Activated naive CD8-positive, alpha-beta T cell treated with anti-CD3 and anti-CD28 coated beads, Interleukin-2, amount 50 U/mL, for 24 hours (primary cell): Measurements from ENCODE around the gene PTCRA.
A peak's percentile ranks its signal among the peaks of the same experiment; 100 is the strongest.
"Not testable (repeated sequence)": the region's sequence is repeated elsewhere in the genome, so short reads cannot be mapped to it uniquely, and the experiment has no call there.

Source experiments
- ATAC-seq: fragments of 150-1000 bp; cut with Tn5 transposase; one replicate; pipeline ENCODE4 v1.10.0; 2021
- DNase-seq: peaks from one replicate; pipeline ENCODE4 v3.0.0; 2021
- H3K27ac Mint-ChIP-seq: one replicate; pipeline ENCODE4 v1.8.0; 2021; ENCODE audit warnings: mild to moderate bottlenecking, mixed read lengths
- H3K27me3 Mint-ChIP-seq: one replicate; pipeline ENCODE4 v1.8.0; 2021; ENCODE audit warnings: mixed read lengths
- H3K36me3 Mint-ChIP-seq: one replicate; pipeline ENCODE4 v1.8.0; 2021; ENCODE audit warnings: low read depth, mixed read lengths
- H3K4me1 Mint-ChIP-seq: one replicate; pipeline ENCODE4 v1.8.0; 2021; ENCODE audit warnings: mixed read lengths
- H3K4me3 Mint-ChIP-seq: one replicate; pipeline ENCODE4 v1.8.0; 2021; ENCODE audit warnings: mild to moderate bottlenecking, moderate library complexity, mixed read lengths
- H3K9me3 Mint-ChIP-seq: one replicate; pipeline ENCODE4 v1.8.0; 2021; ENCODE audit warnings: mixed read lengths

PTCRA gene

DNA sequence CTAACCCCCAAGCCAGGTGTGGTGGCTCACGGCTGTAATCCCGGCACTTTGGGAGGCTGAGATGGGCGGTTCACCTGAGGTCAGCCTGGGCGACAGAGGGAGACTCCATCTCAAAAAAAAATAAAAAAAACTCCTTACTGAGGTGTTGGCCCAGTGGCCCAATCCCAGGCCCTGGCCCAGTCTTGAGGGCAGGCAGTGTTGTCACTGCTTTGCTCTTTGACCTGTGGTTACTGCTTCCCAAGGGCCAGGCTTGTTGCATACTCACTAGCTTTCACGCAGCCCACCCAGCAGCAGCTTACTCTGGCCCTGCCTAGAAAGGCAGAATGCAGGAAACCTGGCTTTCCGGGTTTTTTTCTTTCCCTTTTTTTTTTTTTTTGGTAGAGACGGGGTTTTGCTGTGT, 26.6 kb downstream of the PTCRA start:
- H3K36me3 Mint-ChIP-seq, result peaks cover 39% of the 10 kb centered on the region
- H3K27me3 Mint-ChIP-seq, result no peaks in the 10 kb centered on the region
- H3K4me1 Mint-ChIP-seq, result peaks cover 5% of the 10 kb centered on the region
- DNase-seq (no peak), ATAC-seq (no peak)
- H3K9me3 Mint-ChIP-seq, result no peaks in the 10 kb centered on the region
- no peak overlapping the region for H3K27ac Mint-ChIP-seq
- no peak overlapping the region for H3K4me3 Mint-ChIP-seq

DNA sequence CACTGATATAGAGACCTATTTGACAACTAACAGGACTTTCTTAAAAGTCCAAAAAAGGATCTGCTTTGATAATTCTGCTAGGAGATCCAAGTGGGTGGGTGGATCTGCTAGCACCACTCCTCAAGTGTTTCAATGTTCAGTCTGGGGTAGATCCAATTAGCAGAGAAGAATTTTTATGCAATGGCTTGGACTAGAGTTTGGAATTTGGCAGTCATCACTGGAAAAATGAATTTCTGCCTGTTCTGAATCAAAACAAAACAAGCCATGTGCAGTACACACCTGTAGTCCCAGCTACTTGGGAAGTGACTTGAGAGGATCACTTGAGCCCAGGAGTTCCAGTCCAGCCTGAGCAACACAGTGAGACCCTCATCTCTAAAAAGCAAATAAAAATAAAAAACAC, 32.1 kb downstream of the PTCRA start:
- no peak overlapping the region for H3K27ac Mint-ChIP-seq
- no peak overlapping the region for H3K4me3 Mint-ChIP-seq
- H3K27me3 Mint-ChIP-seq, result no peaks in the 10 kb centered on the region
- ATAC-seq (no peak), DNase-seq (no peak)
- H3K36me3 Mint-ChIP-seq, result peaks cover 25% of the 10 kb centered on the region
- H3K9me3 Mint-ChIP-seq, result no peaks in the 10 kb centered on the region
- H3K4me1 Mint-ChIP-seq, result no peaks in the 10 kb centered on the region

DNA sequence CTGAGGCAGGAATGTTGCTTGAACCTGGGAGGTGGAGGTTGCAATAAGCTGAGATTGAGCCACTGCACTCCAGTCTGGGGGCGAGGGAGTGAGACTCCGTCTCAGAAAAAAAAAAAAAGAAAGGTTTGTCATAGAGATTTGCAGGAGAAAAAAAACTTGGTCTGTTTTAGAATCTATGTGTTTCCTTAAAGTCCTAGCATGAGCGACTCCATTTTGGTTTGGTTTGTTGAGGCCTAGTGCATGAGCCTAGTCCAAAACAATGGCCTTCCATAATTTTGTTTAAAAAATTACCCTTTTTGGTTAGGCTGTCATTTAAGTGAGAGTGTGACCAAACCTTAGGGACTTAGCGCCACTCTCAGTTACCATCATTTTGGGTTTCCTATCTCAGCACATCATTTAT, 36.5 kb downstream of the PTCRA start:
- peaks cover 2% of the 10 kb centered on the region for H3K36me3 Mint-ChIP-seq
- H3K27me3 Mint-ChIP-seq, result no peaks in the 10 kb centered on the region
- no peak overlapping the region for H3K27ac Mint-ChIP-seq
- H3K4me3 Mint-ChIP-seq, result no peak overlapping the region
- ATAC-seq (no peak), DNase-seq (no peak)
- no peaks in the 10 kb centered on the region for H3K4me1 Mint-ChIP-seq
- no peaks in the 10 kb centered on the region for H3K9me3 Mint-ChIP-seq

DNA sequence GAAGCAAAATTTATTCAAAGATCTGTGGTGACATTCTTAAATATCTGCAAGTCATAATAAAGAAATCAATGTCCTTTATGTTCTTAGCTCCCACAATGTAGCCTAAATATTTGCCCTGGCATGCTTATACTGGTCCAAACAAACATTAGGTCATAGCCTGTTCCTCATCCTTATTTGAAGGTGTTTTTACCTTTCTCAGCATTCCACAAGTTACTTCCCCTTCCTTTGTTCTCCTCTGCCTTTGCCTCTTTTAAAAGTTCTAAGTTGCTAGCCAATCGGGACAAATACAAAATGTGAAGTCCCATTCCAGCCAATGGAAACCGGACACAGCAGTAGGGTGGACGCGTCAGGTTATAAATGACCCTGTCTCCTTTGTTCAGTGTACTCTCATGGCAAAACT, 38.6 kb downstream of the PTCRA start:
- not testable (repeated sequence) for H3K36me3 Mint-ChIP-seq, DNase-seq, H3K27ac Mint-ChIP-seq, H3K4me3 Mint-ChIP-seq, H3K4me1 Mint-ChIP-seq, ATAC-seq, H3K27me3 Mint-ChIP-seq, H3K9me3 Mint-ChIP-seq

DNA sequence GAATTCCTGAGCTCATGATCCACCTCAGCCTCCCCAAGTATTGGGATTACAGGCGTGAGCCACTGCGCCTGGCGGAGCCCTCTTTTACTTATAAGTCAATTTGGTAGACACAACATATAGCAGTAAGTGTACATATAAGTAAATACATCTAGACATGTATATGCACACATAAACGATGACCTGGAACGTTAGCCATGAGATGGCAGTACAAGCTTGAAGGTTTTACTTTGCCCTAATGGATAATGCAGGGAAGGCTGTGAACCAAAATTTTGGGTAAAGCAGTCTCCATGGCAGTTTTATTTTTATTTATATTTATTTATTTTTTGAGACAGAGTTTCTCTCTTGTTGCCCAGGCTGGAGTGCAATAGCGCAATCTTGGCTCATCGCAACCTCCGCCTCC, 42.3 kb downstream of the PTCRA start:
- peaks cover 1% of the 10 kb centered on the region for H3K27me3 Mint-ChIP-seq
- H3K4me3 Mint-ChIP-seq, result no peak overlapping the region
- no peaks in the 10 kb centered on the region for H3K9me3 Mint-ChIP-seq
- ATAC-seq, result no peak
- H3K36me3 Mint-ChIP-seq, result peaks cover 1% of the 10 kb centered on the region
- peaks cover 12% of the 10 kb centered on the region for H3K4me1 Mint-ChIP-seq
- no peak overlapping the region for H3K27ac Mint-ChIP-seq
- DNase-seq, result no peak

DNA sequence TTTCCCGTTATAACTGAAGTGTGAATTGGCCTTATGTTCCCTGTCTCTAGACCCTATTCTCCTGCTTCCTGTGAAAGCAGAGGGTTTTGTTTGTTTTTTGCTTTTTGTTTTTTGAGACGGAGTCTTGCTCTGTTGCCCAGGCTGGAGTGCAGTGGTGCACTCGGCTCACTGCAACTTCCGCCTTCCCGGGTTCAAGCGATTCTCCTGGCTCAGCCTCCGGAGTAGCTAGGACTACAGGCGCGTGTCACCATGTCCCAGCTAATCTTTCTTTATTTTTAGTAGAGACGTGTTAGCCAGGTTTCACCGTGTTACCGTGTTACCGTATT, 44.0 kb downstream of the PTCRA start:
- no peak overlapping the region for H3K27ac Mint-ChIP-seq
- ATAC-seq (no peak), DNase-seq (no peak)
- H3K27me3 Mint-ChIP-seq, result peaks cover 1% of the 10 kb centered on the region
- H3K4me3 Mint-ChIP-seq, result peak overlapping the region; percentile 48
- no peaks in the 10 kb centered on the region for H3K9me3 Mint-ChIP-seq
- peaks cover 1% of the 10 kb centered on the region for H3K36me3 Mint-ChIP-seq
- peaks cover 12% of the 10 kb centered on the region for H3K4me1 Mint-ChIP-seq

DNA sequence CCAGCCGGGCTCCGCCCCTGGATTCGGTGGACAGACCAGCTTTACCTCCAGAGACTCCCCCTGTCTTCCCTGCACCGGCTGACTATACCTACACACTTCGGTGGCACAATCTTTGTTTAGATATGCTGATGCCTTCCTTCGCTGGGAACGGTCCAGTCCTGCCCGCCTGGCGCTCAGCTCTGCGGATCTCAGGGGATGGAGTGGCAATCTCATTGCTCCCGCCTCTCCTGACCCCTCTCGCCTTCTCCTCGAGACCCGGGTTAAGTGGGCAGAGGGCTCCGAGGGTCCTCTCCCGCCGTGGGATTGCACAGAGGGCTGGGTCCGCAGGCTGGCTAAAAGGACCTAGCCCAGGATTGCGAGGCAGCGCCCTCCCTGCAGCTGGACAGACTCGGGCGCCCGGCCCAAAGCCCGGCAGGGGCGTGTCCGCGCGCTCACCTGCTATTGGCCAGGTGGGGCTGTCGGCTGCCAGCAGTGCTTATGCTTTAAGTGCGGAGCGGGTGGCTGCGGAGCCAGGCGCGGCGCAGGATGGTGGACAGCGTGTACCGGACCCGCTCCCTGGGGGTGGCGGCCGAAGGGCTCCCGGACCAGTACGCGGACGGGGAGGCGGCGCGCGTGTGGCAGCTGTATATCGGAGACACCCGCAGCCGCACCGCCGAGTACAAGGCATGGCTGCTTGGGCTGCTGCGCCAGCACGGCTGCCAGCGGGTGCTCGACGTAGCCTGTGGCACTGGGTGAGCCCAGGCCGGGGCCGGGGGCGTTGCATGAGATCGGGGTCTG, 44.6 kb downstream of the PTCRA start, which contains the start of gene GNMT:
Gene GNMT (plus strand): TSS at position 512 of the 777 bp plus-strand sequence. CDS start 14 bp downstream, at position 526.
- DNase-seq (peak; percentile 31), ATAC-seq (peak; percentile 69)
- Mint-ChIP-seq H3K9me3 (no peaks in the 10 kb centered on the region), H3K27ac (no peak within 1 kb of the TSS), H3K4me1 (peaks cover 12% of the 10 kb centered on the region), H3K27me3 (peaks cover 1% of the 10 kb centered on the region), H3K36me3 (peaks cover 1% of the 10 kb centered on the region), H3K4me3 (peak within 1 kb of the TSS; percentile 48)

DNA sequence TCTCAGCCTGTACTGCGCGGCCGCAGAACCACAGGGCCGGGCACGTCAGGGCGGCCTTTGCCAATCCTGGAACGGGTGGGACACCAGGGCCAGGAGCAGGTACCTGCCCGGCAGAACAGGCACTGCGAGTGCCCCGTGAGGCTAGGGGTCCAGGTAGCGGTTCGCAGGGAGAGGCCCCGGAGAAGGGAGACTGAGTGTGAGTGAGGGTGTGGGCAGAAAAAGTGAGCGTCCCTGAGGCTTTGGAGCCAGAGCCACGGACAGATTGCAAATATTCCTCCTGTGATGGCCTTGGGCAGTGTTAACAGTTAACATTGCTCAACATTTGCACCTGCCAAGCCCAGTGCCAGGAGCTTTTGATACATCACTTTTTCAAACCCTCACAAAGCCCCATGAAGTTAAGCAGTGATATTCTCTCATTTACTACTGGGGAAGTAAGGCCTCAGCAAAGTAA, 45.2 kb downstream of the PTCRA start:
- Mint-ChIP-seq H3K27me3 (peaks cover 1% of the 10 kb centered on the region), H3K4me1 (peaks cover 12% of the 10 kb centered on the region), H3K9me3 (no peaks in the 10 kb centered on the region), H3K27ac (no peak overlapping the region), H3K4me3 (peak overlapping the region; percentile 48), H3K36me3 (peaks cover 1% of the 10 kb centered on the region)
- ATAC-seq (no peak), DNase-seq (no peak)

DNA sequence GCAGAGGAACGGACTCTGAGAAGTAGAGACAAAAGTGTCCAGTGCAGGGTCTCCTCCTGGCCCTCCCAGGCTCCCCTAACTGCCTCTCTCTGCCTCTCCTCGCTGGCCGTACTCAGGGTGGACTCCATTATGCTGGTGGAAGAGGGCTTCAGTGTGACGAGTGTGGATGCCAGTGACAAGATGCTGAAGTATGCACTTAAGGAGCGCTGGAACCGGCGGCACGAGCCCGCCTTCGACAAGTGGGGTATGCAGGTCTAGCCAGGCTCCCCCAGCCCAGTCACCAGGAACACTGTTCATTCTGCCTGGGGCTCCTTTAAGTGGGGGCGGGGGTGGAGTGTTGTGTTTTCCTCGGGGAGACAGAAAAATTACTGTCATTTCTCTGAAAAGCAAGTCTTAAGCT, 46.2 kb downstream of the PTCRA start:
- H3K27ac Mint-ChIP-seq, result no peak overlapping the region
- no peaks in the 10 kb centered on the region for H3K9me3 Mint-ChIP-seq
- peaks cover 1% of the 10 kb centered on the region for H3K27me3 Mint-ChIP-seq
- peaks cover 12% of the 10 kb centered on the region for H3K4me1 Mint-ChIP-seq
- H3K36me3 Mint-ChIP-seq, result peaks cover 1% of the 10 kb centered on the region
- ATAC-seq (no peak), DNase-seq (no peak)
- no peak overlapping the region for H3K4me3 Mint-ChIP-seq

DNA sequence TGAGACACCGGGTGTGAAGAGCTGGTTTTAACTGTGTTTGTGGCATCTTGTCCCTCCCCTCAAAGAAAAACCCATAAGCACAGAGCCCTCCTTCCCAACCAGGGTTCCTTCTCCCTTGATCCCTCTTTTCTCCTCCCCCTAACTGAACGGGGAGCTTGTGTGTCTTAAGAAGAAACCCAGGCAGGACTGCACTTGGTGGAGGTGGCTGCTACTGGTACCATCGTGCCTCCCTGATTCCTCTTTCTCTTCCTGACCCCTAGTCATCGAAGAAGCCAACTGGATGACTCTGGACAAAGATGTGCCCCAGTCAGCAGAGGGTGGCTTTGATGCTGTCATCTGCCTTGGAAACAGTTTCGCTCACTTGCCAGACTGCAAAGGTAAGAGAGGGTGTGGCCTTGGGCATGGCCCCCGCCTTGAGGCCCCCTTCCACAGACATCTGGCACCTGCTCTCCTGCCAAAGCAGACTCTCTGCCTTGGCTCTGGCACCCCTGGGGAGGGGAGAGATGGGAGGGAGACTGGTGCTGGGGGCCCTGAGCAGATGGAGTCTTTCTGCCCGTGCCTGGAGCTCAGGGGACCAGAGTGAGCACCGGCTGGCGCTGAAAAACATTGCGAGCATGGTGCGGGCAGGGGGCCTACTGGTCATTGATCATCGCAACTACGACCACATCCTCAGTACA, 46.8 kb downstream of the PTCRA start:
- H3K4me1 Mint-ChIP-seq, result peaks cover 12% of the 10 kb centered on the region
- no peak overlapping the region for H3K27ac Mint-ChIP-seq
- peaks cover 1% of the 10 kb centered on the region for H3K27me3 Mint-ChIP-seq
- ATAC-seq (no peak), DNase-seq (no peak)
- H3K4me3 Mint-ChIP-seq, result no peak overlapping the region
- no peaks in the 10 kb centered on the region for H3K9me3 Mint-ChIP-seq
- peaks cover 1% of the 10 kb centered on the region for H3K36me3 Mint-ChIP-seq

DNA sequence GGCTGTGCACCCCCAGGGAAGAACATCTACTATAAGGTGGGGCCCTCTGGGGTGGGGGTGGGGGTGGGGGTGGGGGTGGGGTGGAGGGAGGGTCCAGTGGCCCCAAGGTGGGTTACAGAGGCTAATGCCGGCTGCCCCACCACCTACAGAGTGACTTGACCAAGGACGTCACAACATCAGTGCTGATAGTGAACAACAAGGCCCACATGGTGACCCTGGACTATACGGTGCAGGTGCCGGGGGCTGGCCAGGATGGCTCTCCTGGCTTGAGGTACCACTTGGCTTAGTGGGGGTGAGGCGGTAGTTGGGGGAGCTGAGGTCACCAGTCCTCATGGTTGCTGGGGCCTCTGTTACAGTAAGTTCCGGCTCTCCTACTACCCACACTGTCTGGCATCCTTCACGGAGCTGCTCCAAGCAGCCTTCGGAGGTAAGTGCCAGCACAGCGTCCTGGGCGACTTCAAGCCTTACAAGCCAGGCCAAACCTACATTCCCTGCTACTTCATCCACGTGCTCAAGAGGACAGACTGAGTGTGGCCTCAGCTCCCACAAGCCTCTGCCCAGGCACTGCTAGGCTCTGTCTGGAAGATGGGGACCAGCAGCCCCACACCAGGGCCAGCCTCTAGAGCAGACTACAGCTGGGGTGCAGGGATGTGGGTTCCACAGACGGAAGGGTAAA, 47.5 kb downstream of the PTCRA start:
- peaks cover 1% of the 10 kb centered on the region for H3K27me3 Mint-ChIP-seq
- ATAC-seq, result no peak
- H3K4me3 Mint-ChIP-seq, result no peak overlapping the region
- no peak overlapping the region for H3K27ac Mint-ChIP-seq
- no peak for DNase-seq
- no peaks in the 10 kb centered on the region for H3K9me3 Mint-ChIP-seq
- H3K4me1 Mint-ChIP-seq, result peaks cover 12% of the 10 kb centered on the region
- peaks cover 1% of the 10 kb centered on the region for H3K36me3 Mint-ChIP-seq

DNA sequence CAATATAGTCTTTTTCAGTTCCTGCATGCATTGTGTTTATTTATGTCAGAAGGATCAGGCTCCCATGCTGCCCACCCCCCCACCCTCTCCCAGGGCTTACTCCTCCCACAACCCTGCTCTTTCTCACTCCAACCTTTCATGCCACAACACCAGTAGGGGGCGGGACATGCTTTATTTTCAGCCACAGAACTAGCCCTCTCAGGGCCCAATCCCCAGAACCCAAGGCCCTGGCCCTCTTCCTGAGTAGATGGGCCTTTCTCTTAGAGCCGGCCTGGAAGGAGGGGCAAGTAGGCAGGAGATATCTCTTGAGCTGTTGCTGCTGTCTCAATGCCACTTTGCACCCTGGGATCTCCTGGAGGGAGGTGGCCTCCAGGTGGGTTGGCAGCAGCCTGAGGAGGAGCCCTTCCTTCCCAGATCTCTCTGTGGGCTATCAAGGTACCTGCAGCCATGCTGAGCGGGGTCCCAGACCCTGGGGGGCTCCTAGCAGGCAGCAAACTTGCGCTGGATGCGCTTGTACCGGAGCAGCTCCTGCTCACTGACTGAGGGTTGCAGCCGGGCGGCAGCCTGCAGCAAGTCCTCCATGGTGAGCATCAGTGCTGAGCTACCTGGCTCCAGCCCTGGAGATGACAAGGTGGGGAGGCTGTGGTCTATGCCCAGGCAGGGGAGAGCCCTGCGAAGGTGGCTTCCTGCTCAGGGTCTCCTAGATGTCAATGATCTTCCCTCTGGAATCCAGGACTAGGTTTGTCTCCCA, 48.2 kb downstream of the PTCRA start:
- Mint-ChIP-seq H3K27ac (no peak overlapping the region), H3K4me3 (no peak overlapping the region), H3K9me3 (no peaks in the 10 kb centered on the region), H3K27me3 (peaks cover 1% of the 10 kb centered on the region), H3K36me3 (peaks cover 1% of the 10 kb centered on the region), H3K4me1 (peaks cover 12% of the 10 kb centered on the region)
- DNase-seq, result peak; percentile 46
- peak; percentile 41 for ATAC-seq

DNA sequence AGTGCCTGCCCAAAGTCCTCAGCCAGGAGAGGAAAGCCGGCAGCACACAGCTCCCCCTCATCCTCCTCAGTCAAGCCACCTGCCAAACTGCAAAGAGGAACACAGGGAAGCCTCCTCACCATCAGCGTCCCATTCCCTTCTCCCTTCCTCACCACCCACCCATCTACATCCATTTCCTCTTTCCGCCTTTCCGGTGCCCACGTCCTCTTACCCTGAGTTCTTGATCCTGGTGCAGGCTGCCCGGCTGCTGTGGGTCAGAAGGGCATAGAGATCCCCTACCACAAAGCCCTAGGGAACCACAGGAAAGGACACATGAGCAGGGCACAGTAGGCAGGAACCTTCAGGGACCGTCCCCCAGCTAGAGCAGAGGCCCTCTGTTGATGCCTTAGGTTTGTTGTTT, 50.7 kb downstream of the PTCRA start:
- DNase-seq (no peak), ATAC-seq (no peak)
- Mint-ChIP-seq H3K4me1 (peaks cover 15% of the 10 kb centered on the region), H3K27me3 (no peaks in the 10 kb centered on the region), H3K4me3 (no peak overlapping the region), H3K27ac (no peak overlapping the region), H3K36me3 (peaks cover 1% of the 10 kb centered on the region), H3K9me3 (no peaks in the 10 kb centered on the region)

DNA sequence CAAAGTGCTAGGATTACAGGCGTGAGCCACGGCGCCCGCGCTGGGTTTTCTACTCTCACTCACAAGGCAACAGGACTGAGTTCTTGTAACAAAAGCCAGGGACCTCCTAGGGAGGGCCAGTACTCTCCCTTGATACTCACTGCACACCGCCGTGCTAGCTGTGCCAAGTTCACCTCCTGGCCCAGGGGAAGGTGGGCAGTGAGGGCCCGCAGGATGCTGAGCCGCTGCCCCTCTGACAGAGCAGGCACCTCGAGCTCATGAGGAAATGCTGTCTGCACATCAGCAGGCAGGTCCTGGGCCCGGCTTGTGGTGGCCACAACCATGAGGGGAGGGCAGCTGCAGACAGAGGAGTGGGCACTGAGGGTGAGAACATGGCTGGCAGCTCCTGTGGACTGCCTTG, 51.4 kb downstream of the PTCRA start:
- H3K4me3 Mint-ChIP-seq, result no peak overlapping the region
- peaks cover 1% of the 10 kb centered on the region for H3K36me3 Mint-ChIP-seq
- no peak for DNase-seq
- no peak overlapping the region for H3K27ac Mint-ChIP-seq
- ATAC-seq, result no peak
- H3K4me1 Mint-ChIP-seq, result peaks cover 18% of the 10 kb centered on the region
- H3K27me3 Mint-ChIP-seq, result no peaks in the 10 kb centered on the region
- no peaks in the 10 kb centered on the region for H3K9me3 Mint-ChIP-seq
